ENCODE results near the gene TBX21.

Gene TBX21

DNA sequence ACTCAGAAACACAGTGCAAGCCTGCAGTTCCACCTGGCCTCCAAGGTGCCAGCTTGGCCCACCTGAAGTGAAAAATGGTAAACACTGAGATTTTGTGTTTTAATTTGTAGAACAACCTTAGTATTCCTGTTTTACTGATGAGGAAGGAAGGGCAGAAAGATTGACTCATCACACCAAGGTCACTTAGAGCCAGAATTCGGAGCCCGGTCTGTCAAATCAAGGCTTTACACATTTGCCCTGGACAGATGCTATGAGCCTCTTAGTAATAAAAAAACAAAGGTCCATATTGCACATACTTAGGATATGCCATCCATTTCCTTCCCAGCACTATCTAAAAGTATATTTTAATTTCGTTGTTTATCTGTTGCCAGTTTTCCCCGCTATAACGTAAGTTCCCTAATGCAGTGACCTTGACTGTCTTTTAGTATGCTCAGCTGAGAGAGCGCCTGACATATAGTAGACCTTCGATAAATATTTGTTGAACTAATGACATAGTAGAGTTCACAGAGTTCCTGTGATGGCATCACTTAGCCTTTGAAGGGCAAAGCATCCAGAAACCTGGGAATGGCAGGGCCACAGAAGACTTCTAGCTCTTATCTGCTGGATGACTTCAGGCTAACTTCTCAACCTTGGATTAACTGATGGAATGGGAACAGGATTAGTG lies 46.2 kb upstream of the TBX21 start:
- no peak for TF ChIP-seq TEAD4 (IDR thresholded peaks at IDR 0.05)
- no peak for TF ChIP-seq TAF1 (IDR thresholded peaks at IDR 0.05; ENCODE audit: low read depth)
- TF ChIP-seq NFIC (IDR thresholded peaks at IDR 0.05): no peak
- no peak for TF ChIP-seq EGR1 (IDR thresholded peaks at IDR 0.05)
- no peak for TF ChIP-seq RAD21 (IDR thresholded peaks at IDR 0.05; ENCODE audit: low read depth)
- TF ChIP-seq CREB1 (IDR thresholded peaks at IDR 0.05; ENCODE audit: low read depth): no peak
- no peak for TF ChIP-seq CEBPB (IDR thresholded peaks at IDR 0.05)
- TF ChIP-seq EP300 (IDR thresholded peaks at IDR 0.05; ENCODE audit: borderline replicate concordance): no peak
- no peak for TF ChIP-seq TCF12 (IDR thresholded peaks at IDR 0.05; ENCODE audit: low read depth)
- no peak for TF ChIP-seq ZBTB7A (IDR thresholded peaks at IDR 0.05; ENCODE audit: low read depth)
- no peak for TF ChIP-seq USF1 (IDR thresholded peaks at IDR 0.05)
- TF ChIP-seq, protein P1, sequence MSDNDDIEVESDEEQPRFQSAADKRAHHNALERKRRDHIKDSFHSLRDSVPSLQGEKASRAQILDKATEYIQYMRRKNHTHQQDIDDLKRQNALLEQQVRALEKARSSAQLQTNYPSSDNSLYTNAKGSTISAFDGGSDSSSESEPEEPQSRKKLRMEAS (IDR thresholded peaks at IDR 0.05): no peak
- TF ChIP-seq, protein P2, sequence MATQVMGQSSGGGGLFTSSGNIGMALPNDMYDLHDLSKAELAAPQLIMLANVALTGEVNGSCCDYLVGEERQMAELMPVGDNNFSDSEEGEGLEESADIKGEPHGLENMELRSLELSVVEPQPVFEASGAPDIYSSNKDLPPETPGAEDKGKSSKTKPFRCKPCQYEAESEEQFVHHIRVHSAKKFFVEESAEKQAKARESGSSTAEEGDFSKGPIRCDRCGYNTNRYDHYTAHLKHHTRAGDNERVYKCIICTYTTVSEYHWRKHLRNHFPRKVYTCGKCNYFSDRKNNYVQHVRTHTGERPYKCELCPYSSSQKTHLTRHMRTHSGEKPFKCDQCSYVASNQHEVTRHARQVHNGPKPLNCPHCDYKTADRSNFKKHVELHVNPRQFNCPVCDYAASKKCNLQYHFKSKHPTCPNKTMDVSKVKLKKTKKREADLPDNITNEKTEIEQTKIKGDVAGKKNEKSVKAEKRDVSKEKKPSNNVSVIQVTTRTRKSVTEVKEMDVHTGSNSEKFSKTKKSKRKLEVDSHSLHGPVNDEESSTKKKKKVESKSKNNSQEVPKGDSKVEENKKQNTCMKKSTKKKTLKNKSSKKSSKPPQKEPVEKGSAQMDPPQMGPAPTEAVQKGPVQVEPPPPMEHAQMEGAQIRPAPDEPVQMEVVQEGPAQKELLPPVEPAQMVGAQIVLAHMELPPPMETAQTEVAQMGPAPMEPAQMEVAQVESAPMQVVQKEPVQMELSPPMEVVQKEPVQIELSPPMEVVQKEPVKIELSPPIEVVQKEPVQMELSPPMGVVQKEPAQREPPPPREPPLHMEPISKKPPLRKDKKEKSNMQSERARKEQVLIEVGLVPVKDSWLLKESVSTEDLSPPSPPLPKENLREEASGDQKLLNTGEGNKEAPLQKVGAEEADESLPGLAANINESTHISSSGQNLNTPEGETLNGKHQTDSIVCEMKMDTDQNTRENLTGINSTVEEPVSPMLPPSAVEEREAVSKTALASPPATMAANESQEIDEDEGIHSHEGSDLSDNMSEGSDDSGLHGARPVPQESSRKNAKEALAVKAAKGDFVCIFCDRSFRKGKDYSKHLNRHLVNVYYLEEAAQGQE (IDR thresholded peaks at IDR 0.05; ENCODE audit: low read depth): no peak
- TF ChIP-seq YY1 (IDR thresholded peaks at IDR 0.05; ENCODE audit: low read depth): no peak
- no peak for TF ChIP-seq FOXM1 (IDR thresholded peaks at IDR 0.05; ENCODE audit: borderline replicate concordance, low read depth)

DNA sequence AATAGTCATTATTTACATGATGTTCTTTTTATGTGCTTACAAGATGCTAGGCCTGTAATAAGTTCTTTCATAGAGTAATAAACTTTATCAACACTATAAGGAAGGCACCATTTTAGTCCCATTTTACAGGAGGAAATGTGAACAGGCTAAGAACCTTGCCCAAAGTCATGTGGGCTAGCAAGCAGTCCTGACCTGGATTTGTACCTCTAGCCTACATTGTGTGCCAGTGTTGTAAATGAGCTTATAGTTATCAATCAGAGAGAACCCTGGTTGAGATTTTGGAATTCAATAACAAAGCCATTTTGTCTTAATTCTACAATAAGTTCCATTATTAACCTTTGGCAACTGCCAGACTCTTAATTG lies 45.7 kb upstream of the TBX21 start:
- no peak for TF ChIP-seq TCF12 (IDR thresholded peaks at IDR 0.05; ENCODE audit: low read depth)

DNA sequence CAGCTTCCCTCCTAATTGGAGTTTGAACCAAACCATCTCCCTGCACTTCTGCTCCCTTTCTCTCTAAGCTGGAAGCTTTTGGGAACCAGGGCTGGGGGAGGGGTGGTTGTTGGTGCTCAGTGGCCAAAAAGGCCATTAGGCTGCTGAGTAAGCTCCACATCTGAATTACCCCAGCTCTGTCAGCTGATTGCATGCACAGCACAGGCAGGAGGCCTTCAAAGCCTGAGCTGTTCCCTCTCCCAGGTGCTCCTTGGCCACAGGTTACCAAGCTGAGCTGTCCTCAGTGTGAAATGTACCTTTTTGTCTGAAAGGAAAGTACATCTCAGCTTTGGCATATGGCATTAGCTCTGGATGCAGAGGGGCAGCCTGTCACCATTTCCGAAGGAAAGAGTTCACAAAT lies 45.3 kb upstream of the TBX21 start:
- TF ChIP-seq RAD21 (IDR thresholded peaks at IDR 0.05; ENCODE audit: low read depth) (no peak), TAF1 (IDR thresholded peaks at IDR 0.05; ENCODE audit: low read depth) (no peak), USF1 (IDR thresholded peaks at IDR 0.05) (no peak), CREB1 (IDR thresholded peaks at IDR 0.05; ENCODE audit: low read depth) (no peak), NFIC (IDR thresholded peaks at IDR 0.05) (no peak)
- TF ChIP-seq, protein P1 (IDR thresholded peaks at IDR 0.05): no peak

DNA sequence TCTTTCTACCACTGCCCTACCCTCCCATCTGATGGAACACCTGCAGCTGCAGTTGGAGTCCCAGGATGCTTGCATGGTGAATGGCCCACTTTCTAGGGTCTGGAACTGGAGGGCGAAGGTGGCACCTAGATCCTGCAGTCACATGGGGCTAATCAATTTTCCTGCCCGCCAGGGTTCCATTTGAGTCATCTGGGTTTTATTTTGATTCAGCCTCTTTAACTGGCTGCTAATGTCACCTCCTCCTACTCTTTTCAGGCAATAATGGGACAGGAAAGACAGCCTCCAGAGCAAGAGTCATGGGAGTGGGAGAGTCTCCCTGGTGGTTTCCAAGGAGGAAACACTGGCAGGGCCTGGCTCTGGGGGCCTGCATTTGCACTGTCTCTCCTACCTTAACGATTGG lies 42.9 kb upstream of the TBX21 start:
- TF ChIP-seq NFIC (IDR thresholded peaks at IDR 0.05) (no peak), RAD21 (IDR thresholded peaks at IDR 0.05; ENCODE audit: low read depth) (no peak), ZBTB7A (IDR thresholded peaks at IDR 0.05; ENCODE audit: low read depth) (no peak), FOXM1 (IDR thresholded peaks at IDR 0.05; ENCODE audit: borderline replicate concordance, low read depth) (no peak), CEBPB (IDR thresholded peaks at IDR 0.05) (no peak), EGR1 (IDR thresholded peaks at IDR 0.05) (no peak), YY1 (IDR thresholded peaks at IDR 0.05; ENCODE audit: low read depth) (no peak), TEAD4 (IDR thresholded peaks at IDR 0.05) (no peak), USF1 (IDR thresholded peaks at IDR 0.05) (no peak), CREB1 (IDR thresholded peaks at IDR 0.05; ENCODE audit: low read depth) (no peak), TCF12 (IDR thresholded peaks at IDR 0.05; ENCODE audit: low read depth) (no peak), TAF1 (IDR thresholded peaks at IDR 0.05; ENCODE audit: low read depth) (no peak), EP300 (IDR thresholded peaks at IDR 0.05; ENCODE audit: borderline replicate concordance) (no peak)
- TF ChIP-seq, protein P1 (IDR thresholded peaks at IDR 0.05): no peak
- TF ChIP-seq, protein P2 (IDR thresholded peaks at IDR 0.05; ENCODE audit: low read depth): no peak

DNA sequence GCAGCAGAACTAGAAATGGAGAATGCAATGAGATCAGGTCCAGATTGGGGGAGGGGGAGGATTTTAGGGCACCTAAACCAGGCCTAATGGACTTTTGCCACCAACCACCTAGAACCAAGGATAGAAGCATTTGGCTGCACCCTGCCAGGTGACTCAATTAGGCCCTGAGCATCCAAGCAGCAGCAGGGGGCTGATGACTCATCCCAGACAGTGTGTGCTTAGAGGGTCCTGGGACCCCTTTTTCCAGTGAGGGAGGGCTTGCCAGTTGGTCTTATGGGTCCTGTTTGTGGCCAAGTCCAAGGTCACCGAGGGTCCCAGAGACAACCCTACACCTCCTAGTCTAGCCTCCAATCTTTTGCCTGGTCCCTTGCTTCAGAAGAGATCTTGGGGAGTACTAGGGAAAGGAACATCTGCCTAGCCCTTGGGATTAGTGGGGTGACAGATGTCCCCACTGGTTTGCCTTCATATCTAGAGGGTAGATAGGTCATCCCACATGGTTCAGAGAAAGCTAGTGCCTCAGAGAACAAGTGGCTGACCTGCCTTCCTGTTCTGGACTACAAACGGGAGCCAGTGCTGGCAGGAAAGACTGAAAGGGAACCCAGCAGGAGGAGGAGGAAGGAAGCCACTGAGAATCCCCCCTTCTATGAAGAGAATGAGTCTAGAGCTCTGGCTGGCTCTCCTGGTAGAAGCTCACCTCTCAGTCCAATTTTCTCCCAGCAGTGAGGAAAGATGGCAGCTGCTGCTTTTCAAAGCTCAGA lies 40.7 kb upstream of the TBX21 start:
- TF ChIP-seq TCF12 (IDR thresholded peaks at IDR 0.05; ENCODE audit: low read depth) (no peak), ZBTB7A (IDR thresholded peaks at IDR 0.05; ENCODE audit: low read depth) (0 out of 2 replicates have a peak, but pooled peaks have one; percentile 53), TEAD4 (IDR thresholded peaks at IDR 0.05) (no peak)
